ENCODE results near the gene VAV3.
"Not testable (repeated sequence)": the region's sequence is repeated elsewhere in the genome, so short reads cannot be mapped to it uniquely, and the experiment has no call there.

Gene VAV3

DNA sequence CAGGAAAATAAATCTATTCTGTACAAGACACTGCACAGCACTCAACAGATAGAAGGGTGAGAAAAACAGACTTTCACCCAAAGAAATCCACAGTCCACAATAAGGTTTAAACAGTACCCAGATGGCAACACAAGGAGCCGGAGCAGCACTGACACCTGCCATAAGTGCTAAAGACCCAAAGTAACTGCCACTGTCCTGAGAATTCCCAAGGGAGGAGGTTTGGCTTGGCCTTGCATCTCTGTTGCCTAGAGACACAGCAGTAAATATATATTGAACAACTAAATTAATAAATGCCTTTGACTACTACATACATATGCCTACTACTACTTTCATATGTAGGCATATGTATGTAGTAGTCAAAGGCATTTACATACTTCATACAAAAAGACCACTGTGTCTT is 68.0 kb downstream of the VAV3 start:
- TF ChIP-seq CTCF (IDR thresholded peaks at IDR 0.05; ENCODE audit: control insufficient read depth, extremely low read depth, insufficient read depth): no peak
- no peak overlapping the region for H3K4me3 ChIP-seq (ENCODE audit: low read depth, low read length)
- DNase-seq (ENCODE audit: low read depth): no peak

DNA sequence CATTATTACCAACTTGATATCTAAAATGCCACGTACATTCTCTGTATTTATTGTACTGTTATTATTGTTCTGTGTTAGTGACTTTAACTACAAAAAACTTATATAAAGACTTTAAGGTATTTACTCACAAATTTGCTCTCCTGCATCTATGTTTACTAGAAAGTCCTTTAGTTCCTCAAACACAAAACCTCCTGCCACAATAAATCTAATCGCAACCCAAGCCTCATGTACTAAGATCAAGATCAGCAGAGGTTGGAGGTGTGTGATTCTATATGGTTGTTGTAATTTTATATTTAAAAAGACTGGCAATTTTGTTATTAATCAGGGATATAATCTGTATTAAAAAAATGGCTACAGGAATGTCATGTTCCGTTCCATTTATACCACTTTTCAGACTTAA is 68.6 kb downstream of the VAV3 start:
- no peak overlapping the region for H3K4me3 ChIP-seq (ENCODE audit: low read depth, low read length)
- TF ChIP-seq CTCF (IDR thresholded peaks at IDR 0.05; ENCODE audit: control insufficient read depth, extremely low read depth, insufficient read depth): no peak
- DNase-seq (ENCODE audit: low read depth): no peak

GRCh38 chr1:107895403-107896191 is 69.4 kb downstream of the VAV3 start:
- no peak for TF ChIP-seq CTCF (IDR thresholded peaks at IDR 0.05; ENCODE audit: control insufficient read depth, extremely low read depth, insufficient read depth)
- DNase-seq (ENCODE audit: low read depth): no peak
- no peak overlapping the region for H3K4me3 ChIP-seq (ENCODE audit: low read depth, low read length)

DNA sequence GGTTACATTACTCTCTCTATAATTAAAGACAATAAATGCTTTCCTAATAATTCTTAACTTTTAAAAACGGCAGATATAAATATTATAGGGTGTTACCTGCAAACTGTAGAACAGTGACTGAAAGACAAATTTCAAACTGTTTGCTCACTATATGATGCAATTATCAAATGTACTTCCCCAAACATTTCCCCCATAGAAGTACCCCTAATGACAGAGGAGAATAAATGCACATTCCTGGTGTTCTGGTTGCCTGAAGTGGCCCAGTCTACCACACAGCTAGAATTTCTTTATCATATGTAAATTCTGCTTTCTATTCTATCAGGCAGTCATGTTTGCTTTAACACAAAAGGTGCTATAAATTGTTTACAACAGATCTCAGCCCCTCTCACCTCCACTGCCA is 70.4 kb downstream of the VAV3 start:
- no peak for DNase-seq (ENCODE audit: low read depth)
- no peak for TF ChIP-seq CTCF (IDR thresholded peaks at IDR 0.05; ENCODE audit: control insufficient read depth, extremely low read depth, insufficient read depth)
- no peak overlapping the region for H3K4me3 ChIP-seq (ENCODE audit: low read depth, low read length)

DNA sequence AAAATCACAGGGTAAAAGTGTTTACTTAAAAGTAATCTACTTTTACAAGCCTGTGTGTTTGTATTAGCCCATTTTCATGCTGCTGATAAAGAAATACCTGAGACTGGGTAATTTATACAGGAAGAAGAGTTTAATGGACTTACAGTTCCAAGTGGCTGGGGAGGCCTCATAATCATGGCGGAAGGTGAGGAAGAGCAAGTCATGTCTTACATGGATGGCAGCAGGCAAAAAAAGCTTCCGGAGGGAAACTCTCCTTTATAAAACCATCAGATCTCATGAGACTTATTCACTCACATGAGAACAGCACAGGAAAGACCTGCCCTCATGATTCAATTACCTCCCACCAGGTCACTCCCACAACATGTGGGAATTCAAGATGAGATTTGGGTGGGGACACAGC is 71.6 kb downstream of the VAV3 start:
- H3K4me3 ChIP-seq (ENCODE audit: low read depth, low read length); DNase-seq (ENCODE audit: low read depth): not testable (repeated sequence)

GRCh38 chr1:107889524-107889923 is 75.5 kb downstream of the VAV3 start:
- no peak for DNase-seq (ENCODE audit: low read depth)
- TF ChIP-seq CTCF (IDR thresholded peaks at IDR 0.05; ENCODE audit: control insufficient read depth, extremely low read depth, insufficient read depth): no peak
- H3K4me3 ChIP-seq (ENCODE audit: low read depth, low read length): no peak overlapping the region

DNA sequence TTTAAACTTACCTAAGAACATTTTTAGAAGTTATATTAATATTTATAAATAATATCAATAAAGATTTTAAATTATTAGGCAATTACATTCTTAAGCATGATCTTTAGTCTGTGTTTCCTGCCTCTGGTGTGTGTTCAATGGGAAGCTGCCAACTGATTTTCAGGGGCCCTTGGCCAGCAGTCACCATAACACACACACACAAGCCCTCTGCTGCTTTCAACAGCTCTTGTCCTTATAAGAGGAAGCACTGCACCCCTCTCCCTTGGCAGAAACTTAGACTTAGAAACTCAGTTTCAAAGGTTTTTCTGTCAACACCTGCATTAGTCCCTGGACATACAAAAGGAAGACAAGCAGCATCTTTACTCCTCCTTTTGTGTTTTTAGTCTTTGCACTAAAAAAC is 81.4 kb downstream of the VAV3 start:
- no peak overlapping the region for H3K4me3 ChIP-seq (ENCODE audit: low read depth, low read length)
- DNase-seq (ENCODE audit: low read depth): no peak
- no peak for TF ChIP-seq CTCF (IDR thresholded peaks at IDR 0.05; ENCODE audit: control insufficient read depth, extremely low read depth, insufficient read depth)

Measured in LNCaP clone FGC (cell line).